ENCODE measurements around the gene STMND1.

Gene STMND1

GRCh38 chr6:17167327-17167979, 65.6 kb downstream of the STMND1 start:
- no peak for DNase-seq

DNA sequence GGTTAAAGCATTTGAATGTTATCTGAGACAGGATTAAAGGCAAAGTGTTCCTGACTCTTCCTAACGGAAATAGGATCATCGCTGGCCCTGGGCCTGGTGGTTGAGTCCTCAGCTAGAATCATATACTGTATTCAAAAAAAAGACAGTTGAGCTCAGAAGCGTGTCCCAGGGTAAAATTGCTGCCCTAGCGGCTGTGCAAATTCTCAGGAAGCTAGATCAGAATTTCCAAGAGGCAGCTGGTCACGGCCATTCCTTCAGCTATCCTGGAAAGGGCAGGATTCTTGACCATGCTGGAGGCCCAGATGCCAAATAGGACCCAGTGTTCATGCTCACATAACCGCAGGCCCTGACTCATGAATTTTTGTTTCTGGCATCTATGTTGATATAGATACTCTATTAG, 67.4 kb downstream of the STMND1 start:
- DNase-seq = no peak

DNA sequence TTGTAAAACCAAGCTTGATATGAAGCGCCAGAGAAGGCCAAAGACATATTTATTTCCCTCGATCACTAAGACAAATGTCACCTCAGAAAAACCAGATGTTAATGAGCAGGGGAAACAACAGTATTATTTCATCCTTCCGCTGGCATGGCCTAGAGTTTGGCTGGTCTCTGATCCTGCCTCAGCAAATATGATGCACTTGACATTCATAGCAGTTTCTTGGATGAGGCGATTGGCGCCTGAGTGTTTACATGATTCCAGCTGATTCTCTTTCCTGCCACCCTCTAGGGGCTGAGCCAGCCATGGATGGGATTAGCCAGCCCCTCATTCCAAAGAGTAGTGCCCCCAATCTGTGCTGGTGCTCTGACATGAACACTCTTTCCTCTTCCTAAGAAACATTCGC, 67.9 kb downstream of the STMND1 start:
- DNase-seq = no peak

DNA sequence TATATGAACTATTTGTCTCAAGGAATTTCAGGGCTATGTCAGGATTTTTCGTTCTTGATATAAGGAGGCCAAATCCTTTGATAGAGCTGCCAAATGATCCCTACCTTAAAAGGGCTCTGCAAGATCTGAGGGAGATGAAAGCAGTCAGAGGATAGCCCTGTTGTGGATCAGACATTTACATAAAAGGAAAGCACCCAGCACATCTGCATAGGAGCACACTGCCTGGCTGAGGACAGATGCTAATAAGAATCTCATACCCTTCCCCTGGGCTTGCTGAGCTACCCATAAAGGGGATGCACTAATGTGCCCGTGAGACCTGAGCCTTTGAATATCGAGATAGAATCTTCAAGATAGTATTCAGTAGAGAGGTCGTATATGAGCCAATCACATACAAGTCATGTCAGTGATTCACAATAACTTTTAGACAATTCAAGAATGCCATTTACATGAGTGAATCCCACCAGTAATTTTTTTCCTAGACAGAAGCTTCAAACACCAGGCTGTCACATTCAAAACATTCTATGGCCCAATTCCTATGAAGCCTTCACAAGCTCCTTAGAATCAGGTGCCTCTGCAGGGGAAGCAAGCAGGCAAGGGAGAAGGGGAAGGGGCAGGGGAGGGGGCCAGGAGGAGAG, 71.1 kb downstream of the STMND1 start:
- DNase-seq = no peak

GRCh38 chr6:17178326-17178725, 76.5 kb downstream of the STMND1 start:
- no peak for DNase-seq

- DNase-seq = peak; percentile 66
Measured at GRCh38 chr6:17178754-17179529, 77.1 kb downstream of the STMND1 start.

DNA sequence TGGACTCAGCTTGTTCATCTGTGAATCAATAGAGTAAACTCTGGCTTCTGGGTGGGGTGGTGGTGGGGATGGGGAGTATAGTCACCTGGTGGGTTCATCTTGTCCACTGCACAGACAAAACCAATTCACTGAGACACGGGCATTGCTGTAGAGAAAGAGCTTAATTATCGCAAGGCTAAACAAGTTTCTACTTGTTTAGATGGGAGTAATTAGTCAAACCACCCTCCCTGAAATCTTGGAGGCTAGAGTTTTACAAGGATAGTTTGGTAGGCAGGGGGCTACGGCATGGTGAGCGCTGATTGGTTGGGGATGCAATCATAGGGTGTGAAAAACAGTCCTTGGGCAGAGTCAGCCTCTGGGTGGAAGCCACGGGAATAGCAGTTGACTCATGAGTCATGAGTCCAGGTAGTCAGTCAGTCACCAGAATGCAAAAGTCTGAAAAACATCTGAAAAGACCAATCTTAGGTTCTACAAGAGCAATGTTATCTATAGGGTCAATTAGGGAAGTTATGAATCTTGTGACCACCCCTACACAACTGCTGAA, 77.8 kb downstream of the STMND1 start:
- no peak for DNase-seq

Measured in MV-4-11 (cell line).